Erythroblast (primary cell): ENCODE results near the gene GARIN5A.
A peak's percentile ranks its signal among the peaks of the same experiment; 100 is the strongest.

Experiments
- DNase-seq, 2 experiments: peaks; one replicate each; lab custom pipeline; 2025; lab: John Stamatoyannopoulos, UW
- GATA1 ChIP-seq: IDR thresholded peaks from 2 replicates; pipeline ENCODE4 v1.6.1; 2011; ENCODE audit warnings: low read depth, mild to moderate bottlenecking, control low read depth, low read length, moderate library complexity
- POLR2A ChIP-seq: IDR thresholded peaks from 2 replicates; pipeline ENCODE4 v1.6.1; 2011; ENCODE audit warnings: mild to moderate bottlenecking, low read length

Gene GARIN5A

GRCh38 chr19:50476224-50476906 is at the start of gene GARIN5A, which contains the start of gene EMC10:
TSS of gene GARIN5A (minus strand) at chr19:50476848. CDS start at chr19:50476388, 460 bp downstream.
TSS of gene EMC10 (plus strand) at chr19:50476507. CDS start at chr19:50476545, 38 bp downstream.
- DNase-seq, result peak; percentile 91 to 95
- TF ChIP-seq GATA1 (no peak), POLR2A (peak; percentile 82)

DNA sequence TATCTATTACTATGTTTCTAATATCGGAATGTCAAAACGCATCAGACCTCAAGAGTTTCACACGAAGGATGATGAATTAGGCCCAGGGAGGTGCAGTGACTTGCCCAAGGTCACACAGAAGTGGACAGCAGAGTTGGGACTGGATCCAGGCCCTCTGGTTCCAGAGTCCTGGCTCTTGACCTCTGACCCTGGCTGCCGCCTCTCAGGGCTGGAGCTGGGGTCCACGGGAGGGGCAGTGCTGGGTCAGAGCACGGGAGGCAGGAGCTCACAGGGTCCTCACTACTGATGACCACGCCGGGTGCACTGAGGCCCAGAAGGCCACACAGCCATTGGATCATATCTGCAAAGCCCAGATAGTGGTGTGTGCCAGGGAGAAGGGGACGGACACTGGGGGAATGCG is 46.2 kb upstream of the GARIN5A start:
- TF ChIP-seq GATA1 (no peak), POLR2A (no peak)
- DNase-seq, result no peak

DNA sequence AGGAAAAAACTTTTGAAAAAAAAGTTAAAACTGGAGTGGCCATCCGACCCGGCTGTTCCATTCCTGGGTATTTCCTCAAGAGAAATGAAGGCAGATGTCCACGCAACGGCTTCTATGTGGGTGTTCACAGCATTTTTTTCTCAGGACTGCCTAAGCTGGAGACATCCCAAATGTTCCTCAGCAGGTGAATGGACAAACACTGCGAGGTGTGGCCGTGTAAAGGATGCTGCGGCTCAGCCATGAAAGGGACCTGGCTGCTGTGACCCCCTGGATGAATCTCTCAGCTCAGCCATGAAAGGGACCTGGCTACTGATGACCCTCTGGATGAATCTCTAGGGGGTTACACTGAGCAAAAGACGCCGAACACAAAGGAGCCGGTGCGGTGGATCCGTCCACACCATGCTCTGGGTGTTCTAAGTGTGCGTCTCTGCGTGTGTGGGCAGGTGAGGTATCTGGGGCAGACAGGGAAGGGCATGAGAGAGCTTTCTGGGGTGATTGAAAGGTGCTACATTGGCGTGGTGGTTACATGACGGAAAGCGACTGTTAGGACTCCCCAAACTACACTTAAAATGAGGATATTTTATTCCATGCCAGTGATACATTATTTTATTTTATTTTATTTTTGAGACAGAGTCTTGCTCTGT is 44.3 kb upstream of the GARIN5A start:
- TF ChIP-seq POLR2A (no peak), GATA1 (no peak)
- no peak for DNase-seq

GRCh38 chr19:50519006-50519575 is 42.4 kb upstream of the GARIN5A start:
- TF ChIP-seq GATA1 (no peak), POLR2A (no peak)
- DNase-seq, result no peak

DNA sequence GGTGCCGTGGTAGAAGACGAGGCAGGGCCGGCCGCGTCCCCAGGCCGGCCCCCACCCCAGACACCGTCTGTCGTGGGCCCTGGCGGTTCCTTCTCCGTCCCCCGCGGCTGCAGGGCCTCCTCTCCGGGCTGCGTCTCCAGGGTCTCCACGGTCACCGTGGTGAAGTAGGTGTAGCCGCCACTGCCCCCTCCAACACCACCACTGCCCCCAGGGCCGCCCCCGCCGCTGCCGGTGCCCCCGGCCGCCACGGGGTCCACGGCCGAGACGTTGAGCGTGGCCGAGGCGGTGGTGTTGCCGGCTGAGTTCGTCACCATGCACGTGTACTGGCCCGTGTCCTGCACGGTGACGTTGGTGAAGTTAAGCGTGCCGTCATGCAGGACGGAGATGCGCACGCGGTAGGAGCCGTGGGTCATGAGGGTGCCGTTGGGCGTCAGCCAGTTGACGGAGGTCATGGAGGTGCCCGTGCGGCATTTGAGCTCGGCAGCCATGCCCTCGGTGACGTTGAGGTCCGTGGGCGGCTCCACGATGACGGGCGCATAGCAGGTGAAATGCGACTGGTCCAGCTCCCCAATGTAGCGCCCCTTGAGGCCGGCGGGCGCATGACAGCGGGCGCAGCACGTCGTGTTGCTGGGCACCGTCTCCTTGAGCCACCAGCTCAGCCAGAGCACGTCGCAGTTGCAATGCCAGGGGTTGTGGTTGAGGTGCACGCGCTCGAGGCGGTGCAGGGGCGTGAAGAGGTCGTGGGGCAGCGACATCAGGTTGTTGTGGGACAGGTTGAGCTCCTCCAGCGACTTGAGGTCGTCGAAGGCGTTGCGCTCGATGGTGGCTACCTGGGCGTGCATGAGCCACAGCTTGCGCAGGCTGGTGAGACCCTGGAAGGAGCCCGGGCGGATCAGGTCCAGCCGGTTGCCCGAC is 41.7 kb upstream of the GARIN5A start:
- DNase-seq, result no peak
- TF ChIP-seq POLR2A (no peak), GATA1 (no peak)

DNA sequence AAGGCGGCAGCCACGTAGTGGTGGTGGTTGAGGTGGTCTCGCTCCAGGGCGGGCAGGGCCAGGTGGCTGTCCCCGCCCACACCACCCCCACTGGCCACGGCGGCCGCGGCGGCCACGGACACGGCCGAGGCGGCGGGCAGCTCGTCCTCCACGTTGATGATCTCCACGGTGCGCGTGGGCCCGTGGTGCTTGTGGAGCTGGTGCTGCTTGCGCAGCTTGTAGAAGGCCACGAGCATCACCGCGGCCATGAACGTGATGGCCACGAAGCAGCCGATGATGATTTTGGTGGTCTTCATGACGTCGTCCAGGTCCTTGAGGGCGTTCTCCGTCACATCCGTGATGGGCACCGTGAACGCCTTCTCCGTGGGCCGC is 41.0 kb upstream of the GARIN5A start:
- TF ChIP-seq GATA1 (no peak), POLR2A (no peak)

GRCh38 chr19:50516964-50517703 is 40.5 kb upstream of the GARIN5A start:
- no peak for DNase-seq

More for the DNA sequence above, 41.0 kb upstream of the GARIN5A start:
- no peak for DNase-seq

DNA sequence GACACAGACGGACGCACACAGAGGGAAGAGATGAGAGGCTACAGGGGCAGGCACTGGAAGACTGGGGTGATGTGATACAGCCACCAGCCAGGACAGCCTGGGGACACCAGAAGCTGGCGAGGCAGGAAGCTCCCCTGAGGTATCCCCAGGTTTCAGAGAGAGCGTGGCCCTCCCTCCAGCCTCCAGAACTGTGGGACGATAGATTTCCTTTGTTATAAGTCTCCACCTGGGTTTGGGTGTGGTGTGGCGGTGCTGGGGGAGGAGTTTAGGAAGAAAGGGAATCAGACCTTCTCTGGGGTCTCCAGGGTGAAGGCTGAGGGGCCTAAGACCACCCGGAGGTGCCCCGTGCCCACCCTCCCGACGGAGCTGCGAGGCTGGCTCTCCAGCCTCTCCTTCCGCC is 39.8 kb upstream of the GARIN5A start:
- DNase-seq, result no peak
- TF ChIP-seq GATA1 (no peak), POLR2A (no peak)

More at GRCh38 chr19:50516964-50517703, 40.5 kb upstream of the GARIN5A start:
- TF ChIP-seq GATA1, result no peak
- TF ChIP-seq POLR2A, result no peak

DNA sequence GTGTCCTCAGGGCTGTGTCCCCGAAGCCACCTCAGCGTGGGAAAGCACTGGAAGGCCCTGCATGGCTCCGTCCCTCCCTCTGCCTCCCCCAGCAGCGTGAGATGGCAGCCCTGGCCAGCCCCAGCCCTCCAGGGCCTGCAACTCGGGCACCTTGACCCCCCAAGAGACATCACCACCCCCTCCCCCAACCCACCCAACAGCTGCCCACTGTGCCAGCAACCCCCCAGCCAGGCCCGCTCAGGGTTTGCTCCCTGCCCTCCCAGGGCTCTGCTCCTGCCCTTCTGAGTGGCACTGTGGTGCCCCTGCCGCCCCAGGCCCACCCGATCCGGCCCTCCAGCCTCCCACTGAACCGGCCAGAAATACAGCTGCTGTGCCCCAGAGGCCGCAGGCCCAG is 38.5 kb upstream of the GARIN5A start:
- TF ChIP-seq GATA1 (no peak), POLR2A (no peak)
- DNase-seq, result no peak

DNA sequence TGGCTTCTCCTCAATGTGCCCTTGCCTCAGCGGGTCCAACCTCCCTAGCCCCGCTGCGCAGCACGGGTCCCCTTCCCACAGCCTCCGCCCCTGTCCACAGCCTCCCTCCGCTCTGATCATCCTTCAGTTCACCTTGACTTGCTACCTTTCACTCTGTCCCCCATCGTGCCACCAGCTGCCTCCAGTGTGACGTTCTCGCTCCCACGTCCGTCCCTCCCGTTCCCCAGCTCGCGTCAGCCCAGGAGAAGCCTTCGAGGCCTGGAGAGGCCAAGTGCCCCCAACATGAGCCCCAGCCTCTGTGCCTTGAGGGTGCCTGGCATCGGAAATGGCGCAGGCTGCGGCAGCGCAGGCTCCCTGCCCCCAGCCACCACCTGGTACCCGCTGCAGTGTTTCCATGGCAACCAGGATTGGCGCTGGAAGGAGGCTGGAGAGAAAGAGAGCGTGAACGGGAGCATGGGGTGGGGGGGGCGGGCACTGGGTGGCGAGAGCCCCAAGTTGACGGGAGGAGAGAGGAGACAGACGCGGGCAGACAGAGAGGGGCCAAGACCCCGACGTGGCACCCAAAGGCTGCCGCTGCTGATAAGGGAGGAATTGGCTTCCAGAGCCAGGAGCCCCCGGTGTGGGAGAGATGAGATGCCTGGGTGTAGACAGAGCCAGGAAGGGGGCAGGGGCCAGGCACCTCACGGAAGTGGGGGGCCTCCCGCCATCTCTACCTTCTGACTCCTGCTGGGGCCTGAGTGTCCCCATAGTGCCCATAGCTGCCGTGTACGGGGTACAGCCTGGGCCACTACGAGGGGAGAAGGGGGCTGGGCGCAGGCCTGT is 37.9 kb upstream of the GARIN5A start:
- DNase-seq, result no peak
- no peak for TF ChIP-seq GATA1
- no peak for TF ChIP-seq POLR2A

DNA sequence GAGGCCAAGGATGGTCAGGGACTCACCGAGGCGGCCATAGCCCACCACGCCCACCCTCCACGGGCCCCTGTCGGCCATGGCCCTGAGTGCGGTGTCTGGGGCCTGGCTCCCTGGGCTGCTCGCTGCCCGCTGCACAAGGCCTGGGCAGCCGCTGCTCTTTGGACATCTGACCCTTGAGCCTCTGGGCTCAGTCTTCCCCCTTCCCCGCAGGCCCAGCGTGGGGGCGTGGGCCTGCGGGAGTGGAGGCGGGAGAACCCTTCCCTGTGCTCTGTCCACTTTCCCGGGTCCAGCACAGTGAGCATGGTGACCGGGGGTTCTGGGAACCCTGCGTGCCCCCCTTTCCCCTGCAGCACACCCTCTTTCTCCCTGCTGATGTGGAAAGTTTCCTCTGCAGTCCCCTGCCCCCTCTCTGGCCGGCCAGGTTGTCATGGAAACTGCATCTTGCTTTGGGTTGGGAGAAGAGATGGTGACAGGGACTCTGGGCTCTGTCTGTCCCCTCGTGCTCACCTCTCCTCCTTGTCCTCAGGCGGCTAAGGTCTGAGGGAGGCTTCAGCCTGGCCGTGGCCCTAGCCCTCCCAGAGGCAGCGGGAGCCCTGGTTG is 37.2 kb upstream of the GARIN5A start, which contains the start of gene ASPDH:
ASPDH (minus strand) TSS at position 168 of the 600 bp plus-strand sequence; CDS start at position 78, 90 bp downstream.
- DNase-seq, result no peak
- TF ChIP-seq POLR2A (no peak), GATA1 (no peak)
